Omental fat pad (tissue), 4 donors: ENCODE results near the gene ISCU. TPM values are rescaled to one million over a fixed set of nuclear protein-coding genes. Genes with fewer than 3 reads are reported as not detected.

Source experiments
- ATAC-seq: fragments of 150-250 bp; one replicate; pipeline ENCODE4 v1.9.1; 2016; ENCODE audit warnings: mild to moderate bottlenecking, moderate library complexity; ENCODE audit not compliant: low FRiP score
- DNase-seq: peaks from one replicate; pipeline ENCODE4 v3.0.0-alpha.2; 2019; ENCODE audit warnings: low spot score
- CTCF ChIP-seq, 3 donors: fragments of 450-650 bp; IDR thresholded peaks; one replicate each; pipeline ENCODE4 v1.5.1; 2016 to 2017; ENCODE audit warnings: antibody characterized with exemption in 3 of 3, mild to moderate bottlenecking in 3 of 3, moderate library complexity in 2 of 3
- total RNA-seq, 4 donors: library from RNA; depleted of rRNA; stranded (reverse); fragments of >200 nt; gene quantifications; one replicate each; pipeline ENCODE4 v1.1.0, GENCODE V29; 2016

ISCU gene
- total RNA-seq, 4 donors from 2014 or later = 148 to 260 (median 187) TPM

- DNase-seq = no peak
Measured at GRCh38 chr12:108608616-108609015, 46.2 kb downstream of the ISCU start.

GRCh38 chr12:108609537-108610335 lies 47.3 kb downstream of the ISCU start:
- no peak for DNase-seq
- no peak for ATAC-seq
- TF ChIP-seq CTCF (IDR thresholded peaks at IDR 0.05) = no peak

More at GRCh38 chr12:108608616-108609015, 46.2 kb downstream of the ISCU start:
- no peak for ATAC-seq
- TF ChIP-seq CTCF (IDR thresholded peaks at IDR 0.05) = no peak

- TF ChIP-seq CTCF (IDR thresholded peaks at IDR 0.05) = no peak
- no peak for DNase-seq
- ATAC-seq = no peak
Measured at GRCh38 chr12:108610336-108610815, 48.0 kb downstream of the ISCU start.

- ATAC-seq (no peak), DNase-seq (no peak)
- TF ChIP-seq CTCF (IDR thresholded peaks at IDR 0.05) = no peak
Measured at GRCh38 chr12:108610856-108611605, 48.6 kb downstream of the ISCU start.

- peak; percentile 82 for ATAC-seq
- DNase-seq = no peak
- TF ChIP-seq CTCF (IDR thresholded peaks at IDR 0.05) = no peak
Measured at GRCh38 chr12:108611884-108612415, 49.6 kb downstream of the ISCU start.

GRCh38 chr12:108612788-108613282 lies 50.4 kb downstream of the ISCU start:
- ATAC-seq = no peak
- DNase-seq = no peak
- no peak for TF ChIP-seq CTCF (IDR thresholded peaks at IDR 0.05)
